Heart right ventricle (tissue), 16 donors: ENCODE measurements around the gene CFAP99. TPM values are rescaled to one million over a fixed set of nuclear protein-coding genes. Genes with fewer than 3 reads are reported as not detected.
A peak's percentile ranks its signal among the peaks of the same experiment; 100 is the strongest.
"Not testable (repeated sequence)": the region's sequence is repeated elsewhere in the genome, so short reads cannot be mapped to it uniquely, and the experiment has no call there.

Experiments used
- ATAC-seq, 8 donors: fragments of 200-7000 bp; cut with Tn5 transposase; one replicate each; pipeline ENCODE4 v1.9.1; 2020; ENCODE audit warnings: mild to moderate bottlenecking in 8 of 8, moderate library complexity in 8 of 8, moderate number of reproducible peaks in 1 of 8
- DNase-seq, 2 donors: peaks; one replicate each; pipeline ENCODE4 v3.0.0-alpha.2; 2020
- H3K27ac ChIP-seq, 10 donors: fragments of 200-600 bp; sonication (generic) in 2 of 10; one replicate each; pipeline versions ENCODE4 v1.5.0 to v1.8.0; 2020 to 2022; ENCODE audit warnings: mild to moderate bottlenecking in 3 of 10
- H3K27me3 ChIP-seq, 7 donors: fragments of 200-600 bp; one replicate each; pipeline ENCODE4 v1.8.0; 2021 to 2022; ENCODE audit warnings: mild to moderate bottlenecking in 2 of 7
- H3K36me3 ChIP-seq, 9 donors: fragments of 200-600 bp; sonication (generic) in 1 of 9; one replicate each; pipeline versions ENCODE4 v1.5.0 to v1.8.0; 2020 to 2022; ENCODE audit warnings: mild to moderate bottlenecking in 2 of 9
- H3K4me1 ChIP-seq, 9 donors: fragments of 200-600 bp; sonication (generic) in 1 of 9; one replicate each; pipeline versions ENCODE4 v1.5.0 to v1.8.0; 2020 to 2022; ENCODE audit warnings: mild to moderate bottlenecking in 4 of 9
- H3K4me3 ChIP-seq, 10 donors: fragments of 200-600 bp; sonication (generic) in 2 of 10; one replicate each; pipeline versions ENCODE4 v1.5.0 to v1.8.0; 2020 to 2022; ENCODE audit warnings: mild to moderate bottlenecking in 7 of 10, moderate library complexity in 2 of 10
- H3K9me3 ChIP-seq, 11 donors: fragments of 200-600 bp in 10 of 11; sonication (generic) in 2 of 11; one replicate each; pipeline versions ENCODE4 v1.5.0 to v1.8.0; 2013 to 2022; ENCODE audit warnings: mild to moderate bottlenecking in 2 of 11, control low read depth in 1 of 11, moderate library complexity in 1 of 11
- WGBS, 2 donors: extraction: QIAGEN DNeasy Blood & Tissue Kit; methylation state at CpG; one replicate each; pipeline ENCODE4 v1.1.7; 2013; ENCODE audit warnings: inconsistent platforms in 1 of 2; 5-methylcytosine and 5-hydroxymethylcytosine counted together
- intact Hi-C, 10 donors: fragments of 100-400 bp; cut with DNase I; formaldehyde crosslinking; loops; one replicate each; pipeline versions ENCODE4 v1.11.1 to v1.14.2; 2022
- polyA plus RNA-seq, 2 donors: library from polyadenylated mRNA; stranded (reverse); fragments of 200-250 nt; gene quantifications; one replicate each; pipeline ENCODE4 v1.2.3, GENCODE V29; 2013
- total RNA-seq, 10 donors: library from RNA; stranded (reverse); fragmentation: NEBNext Ultra II Directional in 3 of 10; extraction: Animal tissue kit (Norgen Biotek cat#: 25700) in 3 of 10; gene quantifications; one replicate each; pipeline versions ENCODE4 v1.2.1 to v1.2.4, GENCODE V29; 2021 to 2023
- TF ChIP-seq, protein P1 (sequence below), 9 donors: fragments of 200-600 bp; sonication (generic) in 2 of 9; IDR thresholded peaks; one replicate each; pipeline versions ENCODE4 v1.5.0 to v1.8.0; 2021 to 2022; ENCODE audit warnings: antibody characterized with exemption in 9 of 9, mild to moderate bottlenecking in 5 of 9, moderate library complexity in 1 of 9
- donor health status: Arrhythmogenic right ventricular cardiomyopathy.
- donor health status: ischemic (EF 13 %, LVEDD 7.1; RV severe dilation, severe dysfunction).
- donor health status: healthy with polysubstance abuse.
- donor health status: DM: no; HTN: yes; CAD: no.
- donor health status: DM: no; HTN: no; CAD: no.
- donor health status: ischemic (EF 25% LVEDD 6.9; RV normal size, moderate dysfunction).
- donor health status: ischemic (EF 25% LVEDD 5.7; RV mildly dilated, moderate dysfunction).
- donor health status: healthy.
- donor health status: DM: yes; HTN: yes; CAD: no.
- donor health status: Ischemic cardiomyopathy.
- donor health status: ischemic (EF 35%, LVEDD 5.7; RV mildly dilated, moderate dysfunction).
- donor health status: nonischemic (EF 11% LVEDD 7.7; RV severe dilation, severe dysfunction).
- donor health status: DM: yes; HTN: yes; CAD: no.
- donor health status: PGD.
- donor health status: ischemic (EF 29% LVEDD 5.4; RV normal size, mild dysfunction).
- donor health status: nonischemic (EF 23%, LVEDD 6.1; RV moderate dilation, normal function).

The CFAP99 gene
- total and polyA plus RNA-seq, 12 donors, result not detected

DNA sequence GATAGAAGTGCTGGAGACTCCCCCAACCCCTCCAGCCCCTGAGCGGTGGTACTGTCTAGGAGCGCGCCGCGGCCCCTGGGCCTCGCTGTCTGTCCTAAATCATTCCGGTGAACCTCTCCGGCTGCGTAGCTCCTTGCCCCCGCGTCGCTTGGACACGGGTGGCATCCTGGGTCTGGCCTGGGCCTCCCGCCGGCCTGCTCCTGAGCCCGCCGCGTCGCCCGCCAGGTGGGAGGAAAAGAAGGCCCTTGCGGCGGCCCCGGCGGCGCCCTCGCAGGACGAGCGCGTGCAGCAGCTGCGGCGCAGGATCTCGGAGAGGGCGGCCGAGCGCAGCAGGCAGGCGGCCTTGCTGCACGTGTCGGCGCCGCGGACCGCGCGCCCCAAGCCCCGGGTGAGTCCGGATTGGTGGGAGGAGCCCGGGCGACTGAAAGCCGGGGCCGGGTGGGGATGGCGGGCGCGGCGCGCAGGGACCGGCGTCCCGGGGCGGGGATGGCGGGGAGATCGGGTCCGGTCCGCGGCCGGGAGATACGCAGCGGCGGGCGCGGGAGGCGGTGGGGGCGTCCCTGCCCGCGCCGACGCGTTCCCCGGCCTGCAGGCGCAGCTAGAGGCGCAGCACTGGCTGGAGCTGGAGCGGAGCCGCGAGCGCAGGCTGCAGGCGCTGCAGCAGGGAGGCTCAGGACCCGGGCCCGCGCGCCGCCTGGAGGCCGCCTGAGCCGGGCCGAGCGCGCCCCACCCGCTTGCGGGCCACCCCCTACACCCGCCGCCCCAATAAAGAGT, 43.6 kb downstream of the CFAP99 start:
- Histone ChIP-seq H3K4me3 (peak overlapping the region; percentile 5 to 65 (median 56)), H3K27ac (peak overlapping the region in 8 of 10 donors; percentile 1 to 68 (median 34)), H3K27me3 (peaks cover 0 to 15% (median 8%) of the 10 kb centered on the region in 7 donors), H3K36me3 (no peaks in the 10 kb centered on the region), H3K4me1 (peaks cover 3 to 17% (median 9%) of the 10 kb centered on the region in 9 donors), H3K9me3 (no peaks in the 10 kb centered on the region)
- intact Hi-C loops, result loop anchor here in 6 of 10 donors (1.0 to 10.0 kb wide), 5 partner anchors 45 to 245 kb away; partner anchors contain the start of genes CFAP99 (in 1 of the 6) and ZFYVE28 (in 1 of the 6)
- TF ChIP-seq, protein P1, sequence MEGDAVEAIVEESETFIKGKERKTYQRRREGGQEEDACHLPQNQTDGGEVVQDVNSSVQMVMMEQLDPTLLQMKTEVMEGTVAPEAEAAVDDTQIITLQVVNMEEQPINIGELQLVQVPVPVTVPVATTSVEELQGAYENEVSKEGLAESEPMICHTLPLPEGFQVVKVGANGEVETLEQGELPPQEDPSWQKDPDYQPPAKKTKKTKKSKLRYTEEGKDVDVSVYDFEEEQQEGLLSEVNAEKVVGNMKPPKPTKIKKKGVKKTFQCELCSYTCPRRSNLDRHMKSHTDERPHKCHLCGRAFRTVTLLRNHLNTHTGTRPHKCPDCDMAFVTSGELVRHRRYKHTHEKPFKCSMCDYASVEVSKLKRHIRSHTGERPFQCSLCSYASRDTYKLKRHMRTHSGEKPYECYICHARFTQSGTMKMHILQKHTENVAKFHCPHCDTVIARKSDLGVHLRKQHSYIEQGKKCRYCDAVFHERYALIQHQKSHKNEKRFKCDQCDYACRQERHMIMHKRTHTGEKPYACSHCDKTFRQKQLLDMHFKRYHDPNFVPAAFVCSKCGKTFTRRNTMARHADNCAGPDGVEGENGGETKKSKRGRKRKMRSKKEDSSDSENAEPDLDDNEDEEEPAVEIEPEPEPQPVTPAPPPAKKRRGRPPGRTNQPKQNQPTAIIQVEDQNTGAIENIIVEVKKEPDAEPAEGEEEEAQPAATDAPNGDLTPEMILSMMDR (IDR thresholded peaks at IDR 0.05), result peak; percentile 34 to 80 (median 65)
- ATAC-seq, result peak; percentile 89 to 97 (median 94)
- peak; percentile 54 to 75 for DNase-seq
- 5 to 6% methylated on average over 65 to 99 of the region's 99 CpGs for WGBS, 2 donors

DNA sequence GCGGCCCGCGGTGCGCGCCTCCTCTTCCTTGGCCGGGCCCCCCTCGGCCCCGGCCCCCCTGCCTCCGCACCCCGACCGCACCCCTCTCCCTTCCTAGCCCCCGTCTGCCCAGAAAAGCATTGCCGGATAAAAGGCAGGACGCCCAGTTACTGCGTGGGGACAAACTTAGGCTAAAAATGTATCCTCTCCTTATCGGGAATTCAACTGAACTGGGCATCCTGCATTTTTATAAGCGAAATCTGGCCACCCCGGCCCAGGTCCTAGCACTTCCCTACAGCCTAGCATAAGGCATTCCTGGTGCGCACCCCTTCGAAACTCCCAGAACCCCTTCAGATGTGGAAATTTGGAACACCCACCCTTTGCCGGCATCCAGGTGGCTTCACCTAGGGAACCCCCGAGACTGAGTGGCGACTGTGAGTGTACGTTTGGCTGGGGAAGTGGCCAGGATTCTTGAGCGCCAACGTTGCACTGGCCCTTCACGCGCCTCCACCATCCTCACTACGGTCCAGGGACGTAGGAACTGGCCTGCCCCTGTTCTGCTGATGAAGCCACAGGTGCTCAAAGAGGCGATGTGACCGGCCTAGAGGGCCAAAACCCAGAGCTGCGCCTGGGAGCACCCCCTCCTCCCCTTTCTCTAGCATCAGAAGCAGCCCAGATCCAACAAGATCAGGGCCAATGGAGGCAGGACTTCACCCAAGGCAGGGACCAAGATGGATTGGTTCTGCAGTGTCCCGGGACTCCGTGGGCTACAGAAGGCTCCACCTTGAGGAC, 44.4 kb downstream of the CFAP99 start:
- 33 to 34% methylated on average over 32 to 35 of the region's 35 CpGs for WGBS, 2 donors
- peak in 1 of 8 donors; percentile 2 for ATAC-seq
- TF ChIP-seq, protein P1 (IDR thresholded peaks at IDR 0.05), result peak in 2 of 9 donors; percentile 3 to 14

DNA sequence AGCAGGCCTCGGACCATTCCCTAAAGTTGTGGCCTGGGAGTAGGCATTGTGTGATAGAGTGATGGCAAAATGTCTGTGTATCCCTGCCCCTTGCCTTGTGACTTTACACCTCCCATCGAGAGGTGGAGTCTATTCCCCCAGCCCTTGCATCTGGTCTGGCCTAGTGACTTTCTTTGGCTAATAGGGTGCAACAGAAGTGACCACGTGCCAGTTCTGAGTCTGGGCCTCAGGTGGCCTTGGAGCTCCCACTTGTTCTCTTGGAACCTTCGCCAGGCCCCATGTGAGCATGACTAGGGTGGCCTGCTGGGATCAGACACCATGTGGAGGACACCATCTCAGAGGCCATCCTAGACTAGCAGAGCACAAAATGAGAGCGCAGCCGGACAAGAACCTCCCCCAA, 46.3 kb downstream of the CFAP99 start:
- TF ChIP-seq, protein P1 (IDR thresholded peaks at IDR 0.05), result no peak
- Histone ChIP-seq H3K27me3 (peaks cover 0 to 13% (median 0%) of the 10 kb centered on the region in 7 donors), H3K4me3 (no peak overlapping the region), H3K36me3 (no peaks in the 10 kb centered on the region), H3K9me3 (no peaks in the 10 kb centered on the region), H3K27ac (no peak overlapping the region), H3K4me1 (peaks cover 7 to 30% (median 21%) of the 10 kb centered on the region in 9 donors)
- ATAC-seq (no peak), DNase-seq (no peak)
- WGBS, 2 donors, result 93% methylated on average over 6 of the region's 6 CpGs
- intact Hi-C loops, result loop anchor here in 6 of 10 donors (5.0 to 10.0 kb wide), 4 partner anchors 72 to 243 kb away; partner anchors contain the start of gene FAM193A (in 4 of the 6)

More for the DNA sequence above, 44.4 kb downstream of the CFAP99 start:
- peak overlapping the region in 5 of 10 donors; percentile 1 to 68 (median 32) for H3K27ac ChIP-seq
- intact Hi-C loops, result loop anchor here in 6 of 10 donors (1.0 to 10.0 kb wide), 5 partner anchors 46 to 246 kb away; partner anchors contain the start of genes CFAP99 (in 1 of the 6) and ZFYVE28 (in 1 of the 6)
- H3K27me3 ChIP-seq, result peaks cover 0 to 13% (median 8%) of the 10 kb centered on the region in 7 donors
- H3K4me1 ChIP-seq, result peaks cover 7 to 24% (median 16%) of the 10 kb centered on the region in 9 donors
- no peaks in the 10 kb centered on the region for H3K9me3 ChIP-seq
- DNase-seq, result no peak
- H3K4me3 ChIP-seq, result peak overlapping the region in 9 of 10 donors; percentile 44 to 65 (median 57)
- no peaks in the 10 kb centered on the region for H3K36me3 ChIP-seq

DNA sequence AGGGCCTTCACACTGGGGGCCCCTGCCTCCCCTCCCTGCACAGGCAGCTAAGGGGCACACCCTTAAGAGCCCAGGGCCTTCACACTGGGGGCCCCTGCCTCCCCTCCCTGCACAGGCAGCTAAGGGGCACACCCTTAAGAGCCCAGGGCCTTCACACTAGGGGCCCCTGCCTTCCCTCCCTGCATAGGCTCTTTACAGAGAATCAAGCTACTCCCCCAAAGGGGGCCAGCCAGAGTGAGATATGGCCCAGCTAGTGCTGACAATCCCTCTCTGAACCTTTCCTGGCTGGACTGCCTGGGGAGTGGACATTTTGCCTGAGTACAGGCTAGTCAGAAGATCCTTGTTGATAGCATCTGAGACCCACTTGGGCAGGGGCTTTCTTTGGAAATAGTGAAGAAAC, 46.8 kb downstream of the CFAP99 start:
- not testable (repeated sequence) for H3K4me3 ChIP-seq, DNase-seq, H3K9me3 ChIP-seq, ATAC-seq, H3K36me3 ChIP-seq, H3K27ac ChIP-seq
- Histone ChIP-seq H3K27me3 (peaks cover 0 to 13% (median 0%) of the 10 kb centered on the region in 7 donors), H3K4me1 (peaks cover 7 to 35% (median 26%) of the 10 kb centered on the region in 9 donors)
- intact Hi-C loops, result loop anchor here in 6 of 10 donors (5.0 to 10.0 kb wide), 4 partner anchors 72 to 243 kb away; partner anchors contain the start of gene FAM193A (in 4 of the 6)
